PC-3 (cell line): Measurements from ENCODE around the gene ZYG11A.

Experiments
- CTCF ChIP-seq: fragments of 300-600 bp; sonication (generic); conservative IDR thresholded peaks from 2 replicates; pipeline ENCODE4 v1.5.1; 2017; ENCODE audit warnings: antibody characterized with exemption, low read depth, mild to moderate bottlenecking, low read length
- EZH2 ChIP-seq: fragments of 300-600 bp; sonication (generic); IDR thresholded peaks from one replicate; pipeline ENCODE4 v1.6.1; 2017; ENCODE audit warnings: antibody characterized with exemption, mild to moderate bottlenecking, low read length; ENCODE audit not compliant: unreplicated experiment
- EZH2phosphoT487 ChIP-seq: fragments of 300-600 bp; sonication (generic); IDR thresholded peaks from 2 replicates; pipeline ENCODE4 v1.6.1; 2018; ENCODE audit warnings: mild to moderate bottlenecking, antibody characterized with exemption, low read length, borderline replicate concordance

GRCh38 chr1:52848423-52848822, 5.9 kb downstream of the ZYG11A start:
- TF ChIP-seq CTCF (no peak), EZH2 (no peak), EZH2phosphoT487 (no peak)
